HG03108 (cell line): ENCODE data around the gene ZFP57.
"Not testable (repeated sequence)": the region's sequence is repeated elsewhere in the genome, so short reads cannot be mapped to it uniquely, and the experiment has no call there.

ENCODE experiments used
- ATAC-seq: cut with Tn5 transposase; IDR thresholded peaks from one replicate; pipeline ENCODE4 v1.9.1; 2021; ENCODE audit warnings: moderate library complexity; ENCODE audit not compliant: unreplicated experiment

Gene ZFP57

DNA sequence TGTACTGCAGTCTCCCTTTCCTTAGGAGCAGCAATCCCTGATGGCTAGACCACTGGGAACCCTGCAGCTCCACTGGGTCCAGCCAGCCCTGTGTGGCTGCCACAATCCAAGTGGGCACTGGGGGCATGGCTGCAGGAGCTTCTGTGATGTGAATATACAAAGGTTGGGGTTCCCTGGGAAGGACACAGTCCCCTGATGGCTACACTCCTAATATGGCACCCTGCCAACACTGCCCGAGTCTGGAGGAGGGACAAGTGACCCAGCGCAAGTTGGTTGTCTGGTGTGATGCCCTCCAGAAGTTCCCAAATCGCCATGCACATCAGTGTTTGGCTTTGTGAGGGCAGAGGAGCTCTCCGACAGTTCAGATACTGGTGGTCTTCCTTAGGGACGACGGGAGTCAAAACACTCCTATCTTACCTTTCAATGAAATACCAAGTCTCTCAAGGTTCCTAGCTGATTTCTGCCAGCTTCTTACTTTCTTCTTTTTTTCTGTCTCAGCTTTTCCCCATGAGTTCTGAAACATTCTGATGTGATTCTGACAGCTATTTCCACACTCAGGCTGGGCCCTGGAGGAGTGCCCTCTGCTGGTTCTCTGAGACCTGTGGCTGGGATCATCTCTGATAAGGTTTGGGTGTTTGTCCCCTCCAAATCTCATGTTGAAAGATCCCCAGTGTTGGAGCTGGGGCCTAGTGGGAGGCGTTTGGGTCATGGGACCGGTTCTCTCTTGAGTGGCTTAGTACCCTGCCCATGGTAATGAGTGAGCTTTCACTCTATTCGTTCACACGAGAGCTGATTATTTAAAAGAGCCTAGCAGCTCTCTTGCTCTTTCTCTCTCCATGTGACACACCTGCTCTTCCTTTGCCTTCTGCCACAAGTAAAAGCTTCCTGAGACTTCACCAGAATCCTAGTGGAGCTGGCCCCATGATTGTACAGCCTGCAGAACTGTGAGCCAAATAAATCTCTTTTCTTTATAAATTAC, 15.5 kb upstream of the ZFP57 start:
- no peak for ATAC-seq

GRCh38 chr6:29694637-29695036, 13.7 kb upstream of the ZFP57 start:
- ATAC-seq = no peak

GRCh38 chr6:29685718-29686326, 4.9 kb upstream of the ZFP57 start:
- no peak for ATAC-seq

DNA sequence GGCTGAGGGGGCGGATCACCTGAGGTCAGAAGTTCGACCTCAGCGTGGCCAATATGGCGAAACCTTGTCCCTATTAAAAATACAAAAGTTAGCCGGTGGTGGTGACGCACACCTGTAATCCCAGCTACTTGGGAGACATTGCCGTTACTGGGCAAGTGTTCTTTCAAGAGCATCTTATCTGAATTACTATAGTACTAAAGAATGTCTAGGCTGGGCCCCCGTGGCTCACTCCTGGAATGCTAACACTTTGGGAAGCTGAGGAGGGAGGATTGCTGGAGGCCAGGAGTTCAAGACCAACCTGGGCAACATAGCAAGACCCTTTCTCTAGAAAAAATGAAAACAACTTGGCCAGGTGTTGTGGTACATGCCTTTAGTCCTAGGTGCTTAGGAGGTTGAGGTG, 859 bp upstream of the ZFP57 start:
- ATAC-seq = no peak

DNA sequence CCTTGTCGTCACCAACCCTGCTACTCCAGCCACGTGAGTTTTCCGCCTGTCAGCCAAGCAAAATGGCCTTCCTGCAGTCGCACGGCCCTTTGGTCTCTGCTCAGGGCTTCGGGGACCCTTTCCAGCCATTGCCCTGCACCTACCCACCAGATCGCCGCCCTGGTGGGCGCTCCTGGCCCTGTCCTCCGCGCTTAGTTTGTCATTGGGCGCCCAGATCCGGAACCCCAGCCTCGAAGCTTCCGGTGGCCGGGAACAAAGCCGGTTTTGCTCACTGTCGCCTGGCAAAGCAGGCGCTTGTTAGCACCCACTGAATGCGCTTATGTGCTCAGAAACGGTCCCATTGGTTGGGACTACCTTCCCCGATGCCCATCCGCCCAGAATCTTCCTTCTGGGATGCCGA, 536 bp downstream of the ZFP57 start:
- ATAC-seq = no peak

DNA sequence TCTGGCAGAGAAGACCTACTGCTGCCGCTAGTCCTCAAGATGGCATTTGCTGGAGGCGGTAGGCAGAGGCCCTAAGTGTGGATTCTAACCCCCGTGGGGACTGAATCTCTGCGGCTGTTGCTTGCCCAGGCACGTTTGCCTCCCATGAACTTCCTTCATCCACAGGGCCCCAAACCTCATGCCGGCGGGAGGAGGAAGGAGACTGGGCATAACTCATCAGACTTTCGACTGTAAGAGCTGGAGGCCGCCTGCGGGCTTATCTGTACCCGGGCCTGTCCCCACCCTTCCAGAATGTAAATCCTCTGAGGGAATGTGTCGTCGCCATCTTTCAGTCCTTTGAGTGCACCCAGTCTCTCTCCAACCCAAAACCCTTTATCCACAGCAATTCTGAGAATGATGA, 990 bp downstream of the ZFP57 start:
- ATAC-seq = no peak

- ATAC-seq = no peak
These were observed 2.8 kb downstream of the ZFP57 start for GRCh38 chr6:29678114-29678513.

- no peak for ATAC-seq
These were observed 3.9 kb downstream of the ZFP57 start for GRCh38 chr6:29676981-29677601.

DNA sequence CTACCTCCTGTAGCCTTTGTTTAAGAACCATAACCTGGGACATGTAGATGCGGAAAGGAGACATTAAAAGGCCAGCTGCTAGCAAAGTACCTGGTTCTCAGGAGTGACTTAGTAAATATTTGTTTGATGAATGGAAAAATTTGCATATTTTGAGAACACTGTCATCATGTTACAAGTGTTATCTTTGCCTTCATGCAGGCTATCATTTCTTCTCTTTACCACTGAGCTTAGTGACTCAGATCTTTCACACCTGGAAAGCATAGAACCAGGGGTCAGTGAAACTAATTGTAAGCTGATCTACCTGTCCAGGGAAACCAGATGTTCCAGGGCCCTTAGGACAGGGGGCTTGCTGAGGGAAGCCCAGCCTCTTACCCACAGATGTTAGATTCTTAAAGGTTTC, 5.4 kb downstream of the ZFP57 start:
- no peak for ATAC-seq

- ATAC-seq = no peak
These were observed 6.9 kb downstream of the ZFP57 start for GRCh38 chr6:29674008-29674407.

DNA sequence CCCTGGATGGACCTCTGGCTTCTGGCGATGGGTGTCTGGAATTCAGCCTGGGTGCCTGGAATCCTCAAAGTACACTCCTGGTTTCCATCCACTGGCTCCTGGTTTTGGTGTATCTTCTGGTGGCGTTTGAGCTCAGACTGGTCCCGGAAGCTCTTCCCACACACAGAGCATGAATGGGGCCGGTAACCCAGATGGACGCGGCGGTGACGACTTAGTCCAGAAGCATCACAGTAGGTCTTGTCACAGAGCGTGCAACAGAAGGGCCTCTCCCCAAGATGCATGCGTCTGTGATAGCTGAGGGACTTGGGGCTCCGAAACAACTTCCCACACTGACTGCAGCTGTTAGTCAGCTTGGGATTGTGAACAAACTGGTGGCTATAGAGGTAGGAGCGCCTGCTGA, 7.8 kb downstream of the ZFP57 start:
- no peak for ATAC-seq

GRCh38 chr6:29672116-29672515, 8.8 kb downstream of the ZFP57 start:
- ATAC-seq = not testable (repeated sequence)

DNA sequence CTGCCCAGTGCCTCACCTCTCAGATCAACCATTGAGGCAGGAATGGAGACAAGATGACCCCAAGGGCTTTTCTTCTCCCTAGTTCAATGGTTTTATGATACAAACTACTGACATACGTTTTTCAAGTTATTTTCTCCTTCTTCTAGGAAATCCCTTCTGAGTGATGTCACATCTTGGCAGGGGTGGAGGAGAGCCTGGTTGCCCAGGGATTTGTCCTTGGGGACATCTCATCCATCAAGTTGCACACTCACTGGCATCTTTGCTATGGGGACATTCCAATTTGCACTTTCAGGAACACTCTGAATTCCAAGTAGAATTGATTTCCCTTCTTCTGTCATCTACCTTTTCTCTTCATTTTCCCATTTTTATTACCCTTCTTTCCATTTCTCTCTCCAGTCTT, 9.9 kb downstream of the ZFP57 start:
- no peak for ATAC-seq

- ATAC-seq = no peak
These were observed 13.8 kb downstream of the ZFP57 start for GRCh38 chr6:29667158-29667557.

DNA sequence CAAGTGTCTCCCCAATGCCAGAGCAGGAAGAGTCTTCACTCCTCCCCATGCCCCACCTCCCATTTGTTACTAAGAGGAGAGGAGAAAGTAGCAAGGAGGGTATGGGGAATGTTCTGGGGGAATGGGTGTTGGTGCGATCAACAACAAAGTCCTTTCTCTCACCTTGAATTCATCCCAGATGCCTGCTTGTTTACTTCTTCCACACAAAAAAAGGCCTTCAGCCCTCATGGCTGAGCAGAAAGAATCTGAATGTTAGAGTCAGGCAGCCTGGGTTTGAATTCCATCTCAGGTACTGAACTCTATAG, 14.2 kb downstream of the ZFP57 start:
- ATAC-seq = no peak

DNA sequence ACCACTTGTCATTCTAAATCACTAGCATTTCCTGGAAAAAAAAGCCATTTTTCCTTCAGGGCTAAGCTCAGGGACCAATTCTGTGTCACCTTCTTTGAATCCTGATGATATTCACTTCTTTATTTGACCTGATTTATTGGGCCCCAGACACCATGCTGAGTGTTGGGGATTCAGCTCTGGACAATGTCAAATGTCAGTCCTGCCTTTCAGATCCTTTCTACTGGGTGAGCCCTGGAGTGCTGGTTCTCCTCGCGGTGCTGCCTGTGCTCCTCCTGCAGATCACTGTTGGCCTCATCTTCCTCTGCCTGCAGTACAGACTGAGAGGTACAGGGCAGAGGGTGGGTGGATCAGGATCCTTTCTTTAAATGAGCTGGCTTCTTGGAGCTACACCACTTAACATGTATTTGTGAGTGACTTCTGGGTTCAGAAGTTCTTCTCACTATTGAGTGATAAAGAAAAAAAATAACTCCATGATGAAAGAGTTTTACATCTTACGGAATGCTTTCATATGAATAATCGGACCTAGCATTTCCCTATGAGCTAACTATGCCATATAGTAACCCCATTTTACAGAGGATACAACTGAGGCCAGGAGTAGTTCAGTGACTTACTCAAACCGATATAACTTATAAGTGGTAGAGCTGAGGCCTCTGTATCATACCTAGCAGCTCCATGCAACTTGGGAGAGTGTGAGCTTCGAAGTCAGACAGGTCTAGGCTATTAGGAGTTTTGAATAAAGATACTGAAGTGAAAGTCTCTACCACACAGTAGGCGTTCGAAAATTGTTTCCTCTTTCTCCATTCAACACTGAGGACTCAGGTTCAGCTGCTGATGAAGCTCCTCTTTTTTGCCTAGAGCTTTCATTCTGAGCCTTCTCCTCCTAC, 14.8 kb downstream of the ZFP57 start:
- ATAC-seq = no peak

DNA sequence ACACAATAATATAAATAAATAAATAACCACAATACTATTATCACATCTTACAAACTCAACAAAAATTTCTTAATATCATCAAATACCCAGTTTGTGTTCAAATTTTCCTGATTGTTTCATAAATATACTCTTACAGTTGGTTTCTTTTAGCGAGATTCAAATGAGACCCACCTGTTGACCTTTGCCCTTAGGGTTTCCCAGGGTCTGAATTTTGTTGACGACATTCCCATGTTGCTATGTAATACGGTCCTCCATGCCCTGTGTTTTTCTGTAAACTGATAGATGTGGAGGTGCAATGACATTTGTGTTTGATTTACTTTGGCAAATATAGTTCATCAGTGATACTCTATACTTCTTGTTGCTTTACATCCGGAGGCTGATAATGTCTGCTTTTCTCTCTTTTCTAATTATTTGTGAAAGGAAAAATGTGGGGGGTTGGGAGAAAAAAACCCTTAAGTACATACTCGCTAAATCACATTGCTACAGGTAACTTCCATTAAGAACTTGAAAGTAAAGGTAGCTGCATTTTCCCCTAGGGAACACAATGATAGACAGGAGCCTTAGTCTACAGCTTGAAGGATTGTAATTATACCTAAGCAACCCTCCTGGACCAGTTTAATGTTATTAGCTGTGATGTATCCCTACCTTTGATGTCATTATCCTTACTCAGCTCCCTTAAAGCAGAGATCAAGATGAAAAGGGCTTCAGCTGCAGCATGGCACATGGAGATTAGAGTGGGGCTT, 17.5 kb downstream of the ZFP57 start:
- ATAC-seq = no peak

DNA sequence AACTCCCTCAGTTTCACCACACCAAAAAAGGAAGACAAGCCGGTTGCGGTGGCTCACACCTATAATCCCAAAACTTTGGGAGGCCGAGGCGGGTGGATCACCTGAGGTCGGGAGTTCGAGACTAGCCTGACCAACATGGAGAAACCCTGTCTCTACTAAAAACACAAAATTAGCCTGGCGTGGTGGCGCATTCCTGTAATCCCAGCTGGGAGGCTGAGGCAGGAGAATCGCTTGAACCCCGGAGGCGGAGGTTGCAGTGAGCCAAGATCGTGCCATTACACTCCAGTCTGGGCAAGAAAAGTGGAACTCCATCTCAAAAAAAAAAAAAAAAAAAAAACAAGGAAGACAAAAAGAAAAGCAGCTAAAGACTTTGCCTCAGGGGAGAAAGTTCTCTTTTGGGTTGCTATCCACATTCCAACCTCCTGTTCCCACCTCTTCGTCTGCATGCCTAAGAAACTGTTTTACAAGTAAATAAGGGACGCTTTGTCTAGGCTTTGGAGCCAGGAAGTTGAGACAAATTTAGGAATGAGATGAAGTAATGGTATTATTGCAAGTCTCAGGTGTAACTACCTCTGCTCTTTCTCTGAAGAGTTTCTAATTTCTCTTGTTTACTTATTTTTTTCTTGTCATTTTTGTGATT, 19.3 kb downstream of the ZFP57 start:
- not testable (repeated sequence) for ATAC-seq

GRCh38 chr6:29661071-29661470, 19.9 kb downstream of the ZFP57 start:
- ATAC-seq = no peak

DNA sequence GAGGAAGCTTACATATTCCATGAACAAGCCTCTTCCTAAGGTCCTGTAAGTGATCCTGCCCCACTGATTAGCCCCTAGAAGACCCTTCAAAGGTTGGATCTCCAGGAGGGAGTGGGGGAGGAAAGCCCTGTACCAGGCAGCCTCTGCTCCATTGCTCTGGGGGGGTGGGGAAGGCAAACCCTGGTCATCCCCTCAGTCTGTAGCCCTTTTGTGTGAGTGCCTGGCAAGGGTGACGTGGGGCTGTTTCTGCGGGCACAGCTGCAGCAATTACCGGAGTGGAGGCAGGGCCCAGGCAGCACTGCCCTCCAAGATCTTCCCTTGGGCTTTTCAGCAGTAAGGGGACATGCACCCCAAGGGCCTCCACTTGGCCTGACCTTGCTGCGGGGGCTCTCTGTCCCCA, 24.2 kb downstream of the ZFP57 start, which contains the start of gene MOG:
TSS of gene MOG (plus strand) at position 295 of the 400 bp plus-strand sequence. CDS start 118 bp downstream, outside the sequence.
- ATAC-seq = no peak
